Brain microvascular endothelial cell (primary cell): Measurements from ENCODE around the gene HSPA9.

Experiments used
- DNase-seq: peaks from one replicate; pipeline ENCODE4 v3.0.0-alpha.2; 2020
- H3K27ac ChIP-seq: fragments of 250-450 bp; sonication (Bioruptor Pico); 2 replicates; pipeline ENCODE4 v1.5.1; 2020; ENCODE audit warnings: mild to moderate bottlenecking, moderate library complexity
- H3K27me3 ChIP-seq: fragments of 250-450 bp; sonication (Bioruptor Pico); replicated peaks from 2 replicates; pipeline ENCODE4 v1.5.1; 2020; ENCODE audit warnings: mild to moderate bottlenecking
- H3K36me3 ChIP-seq: fragments of 250-450 bp; sonication (Bioruptor Pico); replicated peaks from 2 replicates; pipeline ENCODE4 v1.5.1; 2020; ENCODE audit warnings: mild to moderate bottlenecking
- H3K4me3 ChIP-seq: 2 replicates; pipeline ENCODE4 v1.5.1; 2011; ENCODE audit warnings: low read depth, mild to moderate bottlenecking, control low read depth, low read length, moderate library complexity
- in situ Hi-C: cut with HindIII; loops from 2 replicates; pipeline ENCODE4 v1.10.0; 2017; ENCODE audit warnings: low sequenced_read_pairs, low pct_ligation_motif_present
- TF ChIP-seq, protein P1 (sequence below): IDR thresholded peaks from 2 replicates; pipeline ENCODE4 v1.5.1; 2011; ENCODE audit warnings: low read depth, mild to moderate bottlenecking, moderate library complexity, low read length, control low read depth, inconsistent platforms; ENCODE audit errors: missing control alignments

Gene HSPA9

GRCh38 chr5:138588013-138588788 is 13.0 kb upstream of the HSPA9 start:
- no peaks in the 10 kb centered on the region for H3K27me3 ChIP-seq
- TF ChIP-seq, protein P1, sequence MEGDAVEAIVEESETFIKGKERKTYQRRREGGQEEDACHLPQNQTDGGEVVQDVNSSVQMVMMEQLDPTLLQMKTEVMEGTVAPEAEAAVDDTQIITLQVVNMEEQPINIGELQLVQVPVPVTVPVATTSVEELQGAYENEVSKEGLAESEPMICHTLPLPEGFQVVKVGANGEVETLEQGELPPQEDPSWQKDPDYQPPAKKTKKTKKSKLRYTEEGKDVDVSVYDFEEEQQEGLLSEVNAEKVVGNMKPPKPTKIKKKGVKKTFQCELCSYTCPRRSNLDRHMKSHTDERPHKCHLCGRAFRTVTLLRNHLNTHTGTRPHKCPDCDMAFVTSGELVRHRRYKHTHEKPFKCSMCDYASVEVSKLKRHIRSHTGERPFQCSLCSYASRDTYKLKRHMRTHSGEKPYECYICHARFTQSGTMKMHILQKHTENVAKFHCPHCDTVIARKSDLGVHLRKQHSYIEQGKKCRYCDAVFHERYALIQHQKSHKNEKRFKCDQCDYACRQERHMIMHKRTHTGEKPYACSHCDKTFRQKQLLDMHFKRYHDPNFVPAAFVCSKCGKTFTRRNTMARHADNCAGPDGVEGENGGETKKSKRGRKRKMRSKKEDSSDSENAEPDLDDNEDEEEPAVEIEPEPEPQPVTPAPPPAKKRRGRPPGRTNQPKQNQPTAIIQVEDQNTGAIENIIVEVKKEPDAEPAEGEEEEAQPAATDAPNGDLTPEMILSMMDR = no peak
- H3K27ac ChIP-seq = no peak overlapping the region
- no peak for DNase-seq
- in situ Hi-C loops = no loop called here
- no peaks in the 10 kb centered on the region for H3K36me3 ChIP-seq
- no peak overlapping the region for H3K4me3 ChIP-seq

DNA sequence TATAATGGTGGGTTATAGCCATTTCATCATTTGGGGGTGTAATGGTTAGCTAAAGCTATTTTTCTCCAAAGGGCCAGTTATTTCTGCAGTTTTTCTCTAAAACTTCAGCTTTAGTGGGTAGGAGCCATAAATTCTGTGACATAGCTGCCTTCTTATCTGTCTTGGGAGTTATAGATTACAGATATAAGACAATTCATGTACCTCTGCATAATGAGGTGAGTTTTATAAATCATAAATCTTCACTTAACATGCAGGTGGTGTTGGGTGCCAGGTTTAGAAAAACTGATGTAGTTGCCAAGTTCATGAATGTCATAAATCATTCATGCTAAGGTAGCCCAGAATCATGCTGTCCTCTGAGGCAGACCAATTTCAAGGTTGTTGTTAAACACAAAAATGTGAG is 10.0 kb upstream of the HSPA9 start:
- in situ Hi-C loops = no loop called here
- TF ChIP-seq, protein P1 = no peak

DNA sequence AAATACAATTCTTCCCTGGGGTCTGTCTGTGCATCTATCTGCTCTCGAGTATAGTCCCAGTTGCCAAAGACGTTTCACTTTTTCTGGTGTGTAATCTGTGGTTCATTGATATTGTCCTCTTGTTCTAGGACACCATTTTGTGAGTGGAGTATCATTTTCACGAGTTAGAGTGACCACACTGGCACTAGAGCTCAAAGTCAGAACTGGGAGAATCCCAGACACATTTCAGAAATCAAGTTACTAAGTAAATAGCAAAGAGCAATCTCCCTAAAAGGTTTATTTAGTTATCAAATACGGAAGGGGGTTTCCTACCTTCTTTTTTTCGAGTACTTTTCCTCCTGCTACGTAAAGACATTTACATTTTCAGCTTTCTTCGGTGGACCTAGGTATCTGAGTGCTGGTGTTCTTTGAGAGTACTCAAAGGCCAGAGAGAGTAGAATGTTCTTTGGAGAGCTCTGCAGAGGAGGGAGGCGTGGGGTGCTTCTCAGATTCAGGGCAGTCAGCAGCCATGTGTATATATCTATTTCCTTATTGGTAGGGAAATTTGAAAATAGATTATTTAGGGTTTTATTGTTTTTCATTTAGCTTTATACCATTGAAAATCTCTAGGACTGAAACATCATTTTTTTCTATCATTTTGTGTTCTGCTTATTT is 8.9 kb upstream of the HSPA9 start:
- H3K27me3 ChIP-seq = no peaks in the 10 kb centered on the region
- H3K36me3 ChIP-seq = no peaks in the 10 kb centered on the region
- no peak overlapping the region for H3K4me3 ChIP-seq
- in situ Hi-C loops = no loop called here
- H3K27ac ChIP-seq = no peak overlapping the region
- no peak for DNase-seq
- TF ChIP-seq, protein P1 = no peak

More for the DNA sequence above, 10.0 kb upstream of the HSPA9 start:
- H3K27ac ChIP-seq = no peak overlapping the region
- H3K4me3 ChIP-seq = no peak overlapping the region
- no peaks in the 10 kb centered on the region for H3K27me3 ChIP-seq
- no peaks in the 10 kb centered on the region for H3K36me3 ChIP-seq
- no peak for DNase-seq

GRCh38 chr5:138582959-138583358 is 7.8 kb upstream of the HSPA9 start:
- Histone ChIP-seq H3K36me3 (no peaks in the 10 kb centered on the region), H3K4me3 (no peak overlapping the region), H3K27me3 (no peaks in the 10 kb centered on the region), H3K27ac (no peak overlapping the region)
- DNase-seq = no peak
- TF ChIP-seq, protein P1 = no peak
- in situ Hi-C loops = no loop called here

DNA sequence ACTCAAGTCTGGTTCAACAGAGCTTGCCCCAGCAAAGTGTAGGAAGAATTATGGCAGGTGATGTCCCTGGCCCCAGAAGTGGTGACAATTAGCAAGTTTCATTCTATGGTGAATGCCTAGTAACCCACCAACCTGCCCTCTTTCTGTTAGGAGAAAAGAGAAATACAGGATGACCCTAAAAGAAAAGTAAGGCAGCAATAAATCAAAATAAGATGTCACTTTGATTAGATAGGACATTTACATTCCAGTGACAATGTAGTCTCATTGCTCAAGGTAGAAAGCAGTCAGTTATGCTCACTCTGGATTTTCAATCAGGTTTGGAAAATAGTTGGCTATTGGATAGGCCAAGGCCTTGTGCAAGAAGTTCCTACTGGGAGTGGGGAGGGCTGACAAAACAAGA is 5.6 kb upstream of the HSPA9 start:
- no peak for DNase-seq
- in situ Hi-C loops = no loop called here
- TF ChIP-seq, protein P1 = no peak
- H3K27me3 ChIP-seq = no peaks in the 10 kb centered on the region
- H3K27ac ChIP-seq = no peak overlapping the region
- no peaks in the 10 kb centered on the region for H3K36me3 ChIP-seq
- no peak overlapping the region for H3K4me3 ChIP-seq

- no peak for DNase-seq
- TF ChIP-seq, protein P1 = no peak
- H3K36me3 ChIP-seq = no peaks in the 10 kb centered on the region
- in situ Hi-C loops = no loop called here
- no peaks in the 10 kb centered on the region for H3K27me3 ChIP-seq
- no peak overlapping the region for H3K4me3 ChIP-seq
- H3K27ac ChIP-seq = no peak overlapping the region
Observed at GRCh38 chr5:138580001-138580400, 4.8 kb upstream of the HSPA9 start.
